T47D (cell line): ENCODE data around the gene GABPA.

Experiments used
- DNase-seq, 2 experiments: peaks; one replicate each; pipeline versions ENCODE4 v3.0.0 to v3.0.0-alpha.2; 2011 to 2012; ENCODE audit warnings: low read depth in 1 of 2, low spot score in 1 of 2
- JUND ChIP-seq: IDR thresholded peaks from 2 replicates; pipeline ENCODE4 v1.6.1; 2012; ENCODE audit warnings: low read depth
- in situ Hi-C: cut with HindIII; loops from 2 replicates; pipeline ENCODE4 v1.10.0; 2016; ENCODE audit warnings: low sequenced_read_pairs, low pct_unique_long_range_greater_than_20kb

Gene GABPA

GRCh38 chr21:25717491-25718147 is 17.2 kb upstream of the GABPA start:
- in situ Hi-C loops, result no loop called here
- no peak for TF ChIP-seq JUND
- DNase-seq, result no peak

GRCh38 chr21:25721987-25722386 is 12.8 kb upstream of the GABPA start:
- no peak for TF ChIP-seq JUND
- no peak for DNase-seq
- in situ Hi-C loops, result no loop called here

DNA sequence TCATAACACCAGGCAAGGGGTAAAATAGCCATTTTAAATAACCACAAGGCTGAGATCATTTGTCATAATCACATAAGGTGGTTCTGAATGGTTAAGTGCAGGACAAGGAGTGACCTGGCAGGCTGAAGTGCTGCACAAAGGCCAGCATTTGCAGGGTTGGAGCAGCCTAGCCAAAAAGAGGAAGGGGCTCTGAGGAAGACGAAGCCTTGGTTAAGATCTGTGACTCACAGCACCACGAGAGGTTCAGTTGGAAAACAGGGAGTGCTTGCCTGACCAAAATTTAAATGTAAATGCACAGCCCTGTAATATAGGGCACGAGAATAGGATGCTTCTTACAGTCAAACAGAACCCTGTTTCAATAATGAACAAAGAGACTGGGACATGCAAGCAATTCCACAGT is 12.1 kb upstream of the GABPA start:
- no peak for TF ChIP-seq JUND
- in situ Hi-C loops, result no loop called here
- no peak for DNase-seq

GRCh38 chr21:25732091-25732760 is 2.5 kb upstream of the GABPA start:
- in situ Hi-C loops, result no loop called here
- no peak for TF ChIP-seq JUND
- DNase-seq, result no peak

DNA sequence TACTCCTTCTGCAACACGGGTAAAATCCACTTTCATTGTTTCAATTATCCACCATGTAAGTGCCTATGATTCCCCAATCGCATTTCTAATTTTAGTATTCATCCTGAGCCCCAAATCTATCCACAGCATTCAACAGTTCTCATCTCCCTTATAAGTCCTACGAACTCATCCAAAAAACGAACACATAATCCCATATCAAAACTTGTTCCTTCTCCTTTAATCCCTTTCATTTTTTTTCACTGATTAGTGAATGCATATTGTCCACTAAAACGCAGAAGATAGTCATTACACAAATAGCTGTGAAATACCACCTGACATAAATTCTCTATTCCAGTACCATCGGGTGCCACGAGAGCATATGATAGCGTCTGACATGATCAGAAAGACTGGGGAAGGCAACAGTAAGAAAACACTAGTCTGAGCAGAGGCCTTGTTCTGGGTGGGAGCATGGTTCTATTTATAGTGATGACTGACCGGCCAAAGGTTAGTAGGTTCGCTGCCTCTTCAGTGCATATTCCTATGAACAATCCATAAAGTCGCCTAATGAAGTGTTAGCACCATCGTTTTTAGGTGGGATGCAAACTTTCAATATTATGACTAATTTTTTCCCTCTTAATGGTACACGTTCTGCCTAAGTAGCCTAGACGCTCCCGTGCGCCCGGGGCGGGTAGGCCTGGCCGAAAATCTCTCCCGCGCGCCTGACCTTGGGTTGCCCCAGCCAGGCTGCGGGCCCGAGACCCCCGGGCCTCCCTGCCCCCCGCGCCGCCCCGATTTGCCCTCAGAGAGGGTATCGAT is 716 bp upstream of the GABPA start:
- TF ChIP-seq JUND, result no peak
- in situ Hi-C loops, result no loop called here
- peak in 1 of 2 experiments; percentile 10 for DNase-seq

GRCh38 chr21:25734654-25734903 is 193 bp upstream of the GABPA start:
- in situ Hi-C loops, result no loop called here
- no peak for DNase-seq
- TF ChIP-seq JUND, result no peak

- in situ Hi-C loops, result no loop called here
- TF ChIP-seq JUND, result no peak
- peak; percentile 46 to 87 for DNase-seq
These were observed 1.1 kb downstream of the GABPA start for GRCh38 chr21:25735646-25736597.

GRCh38 chr21:25737421-25737820 is 2.6 kb downstream of the GABPA start:
- no peak for TF ChIP-seq JUND
- in situ Hi-C loops, result no loop called here
- DNase-seq, result no peak

DNA sequence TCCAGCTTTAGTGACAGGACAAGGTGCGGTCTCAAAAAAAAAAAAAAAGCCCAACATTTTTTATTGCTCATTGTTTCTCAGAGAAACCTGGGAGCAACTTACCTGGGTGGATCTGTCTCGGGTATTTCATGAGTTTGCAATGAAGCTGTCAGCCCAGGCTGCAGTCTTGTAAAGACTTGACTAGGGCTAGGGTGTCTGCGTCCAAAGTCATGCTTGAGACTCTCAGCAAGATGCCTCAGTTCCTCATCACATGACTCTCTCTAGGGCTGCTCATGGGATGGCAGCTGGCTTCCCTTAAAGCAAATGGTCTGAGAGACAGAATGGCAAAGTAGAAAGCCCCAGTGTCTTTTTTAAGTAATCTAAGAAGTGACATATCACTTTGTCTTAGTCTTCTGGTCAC is 8.1 kb downstream of the GABPA start:
- TF ChIP-seq JUND, result no peak
- in situ Hi-C loops, result no loop called here
- DNase-seq, result no peak

DNA sequence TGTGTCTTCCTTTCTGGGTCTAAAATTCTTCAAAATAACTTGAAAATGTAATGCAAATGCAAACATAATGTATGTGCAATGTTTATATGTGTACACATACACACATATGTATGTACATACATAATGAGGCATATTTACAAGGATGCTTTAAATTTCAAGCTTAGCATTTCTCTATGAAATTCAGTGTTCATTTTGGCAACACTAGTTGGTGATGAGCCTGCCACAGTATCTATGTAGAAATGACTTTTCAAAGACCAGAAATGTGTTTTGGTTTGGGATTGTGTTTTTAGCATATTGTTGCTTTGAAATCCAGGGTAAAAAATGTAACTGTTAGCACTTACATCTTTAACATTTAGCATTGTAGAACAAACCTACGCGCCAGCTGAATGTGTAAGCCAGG is 10.1 kb downstream of the GABPA start:
- in situ Hi-C loops, result no loop called here
- no peak for DNase-seq

DNA sequence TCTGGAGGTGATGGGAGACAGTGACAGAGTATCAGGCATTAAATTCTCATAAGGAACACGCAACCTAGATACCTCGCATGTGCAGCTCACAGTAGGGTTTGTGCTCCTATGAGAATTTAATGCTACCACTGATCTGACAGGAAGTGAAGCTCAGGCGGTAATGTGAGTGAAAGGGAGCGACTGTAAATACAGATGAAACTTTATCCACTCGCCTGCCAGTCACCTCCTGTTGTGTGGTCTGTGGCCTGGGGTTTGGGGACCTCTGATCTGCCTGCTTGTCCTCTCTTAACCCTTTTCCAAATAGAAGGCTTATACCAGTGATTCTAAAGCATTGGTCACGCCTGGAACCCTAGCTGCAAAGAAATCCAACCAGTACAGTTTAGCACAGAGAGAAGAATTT is 15.3 kb downstream of the GABPA start:
- in situ Hi-C loops, result no loop called here
- no peak for TF ChIP-seq JUND
- no peak for DNase-seq

More for the DNA sequence above, 10.1 kb downstream of the GABPA start:
- TF ChIP-seq JUND, result no peak

DNA sequence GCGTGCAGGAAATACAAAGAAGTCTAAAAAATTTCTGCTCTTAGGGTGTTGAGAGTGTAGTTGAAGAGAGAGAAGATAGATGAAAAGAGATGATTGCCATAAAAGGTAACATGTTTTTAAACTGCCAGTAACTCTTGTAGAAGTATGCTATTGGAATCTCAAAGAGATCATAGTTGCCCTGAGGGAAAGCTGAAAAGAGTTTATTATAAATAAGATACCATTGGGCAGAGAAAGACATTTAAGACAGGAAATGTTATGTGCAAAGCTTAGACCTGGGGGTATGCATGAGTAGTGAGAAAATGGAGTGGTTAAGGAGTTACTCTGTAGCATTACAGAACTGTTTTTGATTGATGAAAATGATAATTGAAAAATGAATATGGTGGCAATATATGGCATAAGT is 17.6 kb downstream of the GABPA start:
- DNase-seq, result no peak
- in situ Hi-C loops, result no loop called here
- TF ChIP-seq JUND, result no peak
